ENCODE data around the gene ZNF423. TPM values are rescaled to one million over a fixed set of nuclear protein-coding genes. Genes with fewer than 3 reads are reported as not detected.

The ZNF423 gene
- total RNA-seq, 1 donor, result 11.6 TPM

GRCh38 chr16:49713770-49714169, 142.1 kb downstream of the ZNF423 start:
- no peak overlapping the region for H2AFZ ChIP-seq (ENCODE audit: low read length)
- H3K79me2 ChIP-seq (ENCODE audit: insufficient read depth, low read length), result no peaks in the 10 kb centered on the region
- no peak for DNase-seq (ENCODE audit: insufficient read length, low spot score, missing footprints)
- no peaks in the 10 kb centered on the region for H3K4me1 ChIP-seq (ENCODE audit: insufficient read depth, low read length)
- TF ChIP-seq, protein P1, sequence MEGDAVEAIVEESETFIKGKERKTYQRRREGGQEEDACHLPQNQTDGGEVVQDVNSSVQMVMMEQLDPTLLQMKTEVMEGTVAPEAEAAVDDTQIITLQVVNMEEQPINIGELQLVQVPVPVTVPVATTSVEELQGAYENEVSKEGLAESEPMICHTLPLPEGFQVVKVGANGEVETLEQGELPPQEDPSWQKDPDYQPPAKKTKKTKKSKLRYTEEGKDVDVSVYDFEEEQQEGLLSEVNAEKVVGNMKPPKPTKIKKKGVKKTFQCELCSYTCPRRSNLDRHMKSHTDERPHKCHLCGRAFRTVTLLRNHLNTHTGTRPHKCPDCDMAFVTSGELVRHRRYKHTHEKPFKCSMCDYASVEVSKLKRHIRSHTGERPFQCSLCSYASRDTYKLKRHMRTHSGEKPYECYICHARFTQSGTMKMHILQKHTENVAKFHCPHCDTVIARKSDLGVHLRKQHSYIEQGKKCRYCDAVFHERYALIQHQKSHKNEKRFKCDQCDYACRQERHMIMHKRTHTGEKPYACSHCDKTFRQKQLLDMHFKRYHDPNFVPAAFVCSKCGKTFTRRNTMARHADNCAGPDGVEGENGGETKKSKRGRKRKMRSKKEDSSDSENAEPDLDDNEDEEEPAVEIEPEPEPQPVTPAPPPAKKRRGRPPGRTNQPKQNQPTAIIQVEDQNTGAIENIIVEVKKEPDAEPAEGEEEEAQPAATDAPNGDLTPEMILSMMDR (IDR thresholded peaks at IDR 0.05; ENCODE audit: extremely low read depth, low read depth, low read length), result no peak
- no peak overlapping the region for H3K4me2 ChIP-seq (ENCODE audit: insufficient read depth, low read length)
- no peaks in the 10 kb centered on the region for H3K36me3 ChIP-seq (ENCODE audit: insufficient read depth, low read length)
- no peak overlapping the region for H3K4me3 ChIP-seq (ENCODE audit: insufficient read depth, low read length)
- no peaks in the 10 kb centered on the region for H3K27me3 ChIP-seq (ENCODE audit: insufficient read depth, low read length)
- H4K20me1 ChIP-seq (ENCODE audit: insufficient read depth, low read length), result peaks cover 5% of the 10 kb centered on the region
- no peaks in the 10 kb centered on the region for H3K9me3 ChIP-seq (ENCODE audit: low read depth, low read length)
- no peak overlapping the region for H3K27ac ChIP-seq (ENCODE audit: low read depth, low read length)

DNA sequence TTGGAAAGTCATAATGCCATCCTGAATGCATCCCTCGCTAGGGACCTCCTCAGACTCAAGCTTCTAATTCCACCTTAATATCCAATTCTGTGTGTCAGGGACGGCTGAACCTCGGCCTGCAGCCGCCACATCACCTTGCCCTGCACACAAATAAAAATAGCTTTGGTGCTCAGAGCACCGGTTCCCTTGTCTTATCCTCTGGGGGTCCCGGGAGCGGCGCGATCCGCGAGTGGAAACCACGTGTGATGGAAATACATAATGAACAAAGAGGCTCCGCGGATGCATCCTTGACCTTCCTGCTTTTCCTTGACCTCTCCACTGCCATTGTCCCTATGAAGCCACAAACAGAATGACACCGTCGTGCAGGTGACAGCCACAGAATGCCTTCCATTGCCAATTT, 143.4 kb downstream of the ZNF423 start:
- Histone ChIP-seq H3K27me3 (ENCODE audit: insufficient read depth, low read length) (no peaks in the 10 kb centered on the region), H3K9me3 (ENCODE audit: low read depth, low read length) (no peaks in the 10 kb centered on the region), H4K20me1 (ENCODE audit: insufficient read depth, low read length) (peaks cover 5% of the 10 kb centered on the region), H3K4me3 (ENCODE audit: insufficient read depth, low read length) (no peak overlapping the region), H3K36me3 (ENCODE audit: insufficient read depth, low read length) (no peaks in the 10 kb centered on the region), H2AFZ (ENCODE audit: low read length) (no peak overlapping the region), H3K4me2 (ENCODE audit: insufficient read depth, low read length) (no peak overlapping the region), H3K79me2 (ENCODE audit: insufficient read depth, low read length) (no peaks in the 10 kb centered on the region), H3K27ac (ENCODE audit: low read depth, low read length) (no peak overlapping the region), H3K4me1 (ENCODE audit: insufficient read depth, low read length) (no peaks in the 10 kb centered on the region)
- no peak for DNase-seq (ENCODE audit: insufficient read length, low spot score, missing footprints)
- TF ChIP-seq, protein P1 (IDR thresholded peaks at IDR 0.05; ENCODE audit: extremely low read depth, low read depth, low read length), result no peak

GRCh38 chr16:49712106-49712505, 143.8 kb downstream of the ZNF423 start:
- no peaks in the 10 kb centered on the region for H3K4me1 ChIP-seq (ENCODE audit: insufficient read depth, low read length)
- no peak overlapping the region for H3K4me2 ChIP-seq (ENCODE audit: insufficient read depth, low read length)
- TF ChIP-seq, protein P1 (IDR thresholded peaks at IDR 0.05; ENCODE audit: extremely low read depth, low read depth, low read length), result no peak
- H4K20me1 ChIP-seq (ENCODE audit: insufficient read depth, low read length), result peaks cover 5% of the 10 kb centered on the region
- H3K36me3 ChIP-seq (ENCODE audit: insufficient read depth, low read length), result no peaks in the 10 kb centered on the region
- no peak overlapping the region for H3K27ac ChIP-seq (ENCODE audit: low read depth, low read length)
- no peaks in the 10 kb centered on the region for H3K27me3 ChIP-seq (ENCODE audit: insufficient read depth, low read length)
- no peaks in the 10 kb centered on the region for H3K79me2 ChIP-seq (ENCODE audit: insufficient read depth, low read length)
- H3K9me3 ChIP-seq (ENCODE audit: low read depth, low read length), result no peaks in the 10 kb centered on the region
- no peak overlapping the region for H2AFZ ChIP-seq (ENCODE audit: low read length)
- no peak for DNase-seq (ENCODE audit: insufficient read length, low spot score, missing footprints)
- H3K4me3 ChIP-seq (ENCODE audit: insufficient read depth, low read length), result no peak overlapping the region

GRCh38 chr16:49709057-49709456, 146.9 kb downstream of the ZNF423 start:
- DNase-seq (ENCODE audit: insufficient read length, low spot score, missing footprints), result no peak
- Histone ChIP-seq H3K36me3 (ENCODE audit: insufficient read depth, low read length) (no peaks in the 10 kb centered on the region), H3K27ac (ENCODE audit: low read depth, low read length) (no peak overlapping the region), H3K4me2 (ENCODE audit: insufficient read depth, low read length) (no peak overlapping the region), H3K4me3 (ENCODE audit: insufficient read depth, low read length) (no peak overlapping the region), H2AFZ (ENCODE audit: low read length) (no peak overlapping the region), H3K79me2 (ENCODE audit: insufficient read depth, low read length) (no peaks in the 10 kb centered on the region), H3K9me3 (ENCODE audit: low read depth, low read length) (no peaks in the 10 kb centered on the region), H3K4me1 (ENCODE audit: insufficient read depth, low read length) (no peaks in the 10 kb centered on the region), H4K20me1 (ENCODE audit: insufficient read depth, low read length) (no peaks in the 10 kb centered on the region), H3K27me3 (ENCODE audit: insufficient read depth, low read length) (no peaks in the 10 kb centered on the region)
- TF ChIP-seq, protein P1 (IDR thresholded peaks at IDR 0.05; ENCODE audit: extremely low read depth, low read depth, low read length), result no peak
